ENCODE results near the gene CDKN2AIPNL.

CDKN2AIPNL gene

GRCh38 chr5:134411546-134412266 lies at the start of gene CDKN2AIPNL:
Gene CDKN2AIPNL (minus strand): TSS chr5:134411881. CDS start chr5:134411854, 27 bp downstream.
- peak; percentile 95 for DNase-seq (ENCODE audit: low spot score)

- DNase-seq (ENCODE audit: low spot score), result no peak
Observed at GRCh38 chr5:134460551-134460950, 48.9 kb upstream of the CDKN2AIPNL start.

- no peak for DNase-seq (ENCODE audit: low spot score)
Observed at GRCh38 chr5:134459491-134459890, 47.8 kb upstream of the CDKN2AIPNL start.

- DNase-seq (ENCODE audit: low spot score), result no peak
Observed at GRCh38 chr5:134459010-134459403, 47.3 kb upstream of the CDKN2AIPNL start.

GRCh38 chr5:134458234-134459009 lies 46.7 kb upstream of the CDKN2AIPNL start:
- DNase-seq (ENCODE audit: low spot score), result no peak

GRCh38 chr5:134457801-134458200 lies 46.1 kb upstream of the CDKN2AIPNL start:
- no peak for DNase-seq (ENCODE audit: low spot score)

GRCh38 chr5:134456825-134457224 lies 45.1 kb upstream of the CDKN2AIPNL start:
- DNase-seq (ENCODE audit: low spot score), result no peak

- no peak for DNase-seq (ENCODE audit: low spot score)
Observed at GRCh38 chr5:134455466-134455865, 43.8 kb upstream of the CDKN2AIPNL start.

GRCh38 chr5:134453016-134453415 lies 41.3 kb upstream of the CDKN2AIPNL start:
- no peak for DNase-seq (ENCODE audit: low spot score)

- DNase-seq (ENCODE audit: low spot score), result no peak
Observed at GRCh38 chr5:134451936-134452505, 40.3 kb upstream of the CDKN2AIPNL start.

GRCh38 chr5:134451225-134451935 lies 39.7 kb upstream of the CDKN2AIPNL start:
- DNase-seq (ENCODE audit: low spot score), result no peak

- no peak for DNase-seq (ENCODE audit: low spot score)
Observed at GRCh38 chr5:134450374-134450773, 38.7 kb upstream of the CDKN2AIPNL start.

- DNase-seq (ENCODE audit: low spot score), result no peak
Observed at GRCh38 chr5:134449167-134449566, 37.5 kb upstream of the CDKN2AIPNL start.

- DNase-seq (ENCODE audit: low spot score), result no peak
Observed at GRCh38 chr5:134447815-134448520, 36.3 kb upstream of the CDKN2AIPNL start.

GRCh38 chr5:134446938-134447337 lies 35.3 kb upstream of the CDKN2AIPNL start:
- no peak for DNase-seq (ENCODE audit: low spot score)

- no peak for DNase-seq (ENCODE audit: low spot score)
Observed at GRCh38 chr5:134445856-134446818, 34.5 kb upstream of the CDKN2AIPNL start.

- no peak for DNase-seq (ENCODE audit: low spot score)
Observed at GRCh38 chr5:134444941-134445471, 33.3 kb upstream of the CDKN2AIPNL start.

GRCh38 chr5:134440201-134440755 lies 28.6 kb upstream of the CDKN2AIPNL start:
- no peak for DNase-seq (ENCODE audit: low spot score)

GRCh38 chr5:134439210-134439654 lies 27.6 kb upstream of the CDKN2AIPNL start:
- DNase-seq (ENCODE audit: low spot score), result peak; percentile 60

GRCh38 chr5:134438721-134439123 lies 27.0 kb upstream of the CDKN2AIPNL start:
- DNase-seq (ENCODE audit: low spot score), result no peak

Data from Ammon's horn (tissue), 1 donor.